ENCODE measurements around the gene PARM1.

PARM1 gene

DNA sequence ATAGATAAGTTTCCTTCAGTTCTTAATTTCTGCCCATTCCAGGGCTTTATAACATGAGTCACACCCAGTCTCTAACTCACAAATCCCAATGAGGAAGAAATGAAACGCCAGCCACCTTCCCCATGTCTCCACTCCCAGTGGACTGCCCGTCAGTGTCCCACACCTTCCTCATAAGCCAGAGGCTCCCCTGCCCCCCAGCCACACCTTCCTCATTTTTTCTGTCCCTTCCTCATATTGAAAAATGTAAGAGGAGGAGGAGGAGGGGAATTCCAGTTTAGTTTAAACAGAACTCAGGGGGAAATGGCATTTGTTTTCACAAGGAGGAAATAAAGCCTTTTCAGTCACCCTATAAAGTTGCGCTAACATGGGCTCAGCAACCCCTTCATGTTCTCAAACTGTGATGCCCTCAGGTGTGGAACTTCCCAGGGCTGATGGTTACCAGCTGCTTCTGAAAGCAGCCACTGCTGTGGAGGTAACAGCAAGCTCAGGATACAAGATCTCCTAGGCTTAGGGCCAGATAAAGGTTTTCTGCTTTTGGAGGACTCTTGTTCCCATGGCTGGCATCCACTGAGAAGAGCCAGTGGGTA, 97.8 kb downstream of the PARM1 start:
- no peak for DNase-seq (ENCODE audit: low read depth in 2 of 2)

DNA sequence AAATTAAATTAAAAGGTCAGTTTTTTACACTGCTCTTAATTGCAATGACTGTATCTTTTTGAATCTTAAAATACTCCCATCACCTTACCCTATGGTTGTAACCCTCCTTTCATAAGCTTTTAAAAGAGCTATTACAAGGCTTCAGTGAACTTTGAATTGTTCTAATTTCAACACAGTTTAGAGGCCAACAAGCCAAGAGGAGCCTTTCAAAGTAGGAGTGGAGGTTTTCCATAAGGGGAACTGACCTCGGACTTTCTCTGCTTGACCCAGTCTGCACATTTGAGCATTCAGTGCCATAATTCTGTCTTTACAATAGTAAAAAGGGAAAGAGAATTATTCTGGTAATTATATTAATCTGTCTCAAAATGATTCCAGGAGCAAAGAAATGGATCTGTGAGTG, 98.9 kb downstream of the PARM1 start:
- DNase-seq (ENCODE audit: low read depth in 2 of 2), result no peak

DNA sequence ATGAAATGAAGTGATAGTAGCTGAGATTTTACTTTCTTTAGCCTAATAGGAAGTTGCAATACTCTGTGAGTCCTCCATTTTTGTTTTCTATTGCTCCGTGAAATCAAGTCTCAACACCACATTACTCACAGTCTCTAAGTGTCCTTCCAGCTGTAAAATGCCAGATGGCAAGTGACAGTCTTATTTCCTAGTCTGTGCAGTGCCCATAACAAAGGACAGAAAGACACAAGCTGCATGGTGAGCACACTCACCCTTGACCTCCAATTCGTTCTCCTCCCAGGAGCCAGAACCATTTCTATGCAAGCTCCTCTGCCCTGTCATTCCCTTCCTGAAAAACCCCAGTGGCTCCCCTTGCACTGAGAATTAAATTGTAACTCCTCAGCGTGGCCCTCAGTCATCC, 101.6 kb downstream of the PARM1 start:
- no peak for DNase-seq (ENCODE audit: low read depth in 2 of 2)

DNA sequence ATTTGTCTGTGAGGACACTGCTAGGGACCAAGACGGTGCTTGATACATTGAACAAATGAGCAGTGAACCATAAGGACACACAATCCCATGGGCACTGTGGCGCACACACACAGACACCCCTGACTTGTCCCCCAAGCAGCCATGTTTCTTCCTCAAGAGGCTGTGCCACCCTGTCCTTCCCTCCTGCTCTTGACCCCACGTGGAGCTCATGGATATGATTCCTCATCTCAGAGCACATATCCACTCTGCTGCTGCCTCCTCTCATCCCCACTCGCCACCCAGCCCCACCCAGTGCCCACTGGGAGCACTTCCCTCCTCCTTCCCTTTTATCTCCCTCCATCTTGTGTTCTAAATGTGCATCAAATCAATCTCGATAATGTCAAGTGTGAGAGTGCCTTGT, 102.4 kb downstream of the PARM1 start:
- no peak for DNase-seq (ENCODE audit: low read depth in 2 of 2)

DNA sequence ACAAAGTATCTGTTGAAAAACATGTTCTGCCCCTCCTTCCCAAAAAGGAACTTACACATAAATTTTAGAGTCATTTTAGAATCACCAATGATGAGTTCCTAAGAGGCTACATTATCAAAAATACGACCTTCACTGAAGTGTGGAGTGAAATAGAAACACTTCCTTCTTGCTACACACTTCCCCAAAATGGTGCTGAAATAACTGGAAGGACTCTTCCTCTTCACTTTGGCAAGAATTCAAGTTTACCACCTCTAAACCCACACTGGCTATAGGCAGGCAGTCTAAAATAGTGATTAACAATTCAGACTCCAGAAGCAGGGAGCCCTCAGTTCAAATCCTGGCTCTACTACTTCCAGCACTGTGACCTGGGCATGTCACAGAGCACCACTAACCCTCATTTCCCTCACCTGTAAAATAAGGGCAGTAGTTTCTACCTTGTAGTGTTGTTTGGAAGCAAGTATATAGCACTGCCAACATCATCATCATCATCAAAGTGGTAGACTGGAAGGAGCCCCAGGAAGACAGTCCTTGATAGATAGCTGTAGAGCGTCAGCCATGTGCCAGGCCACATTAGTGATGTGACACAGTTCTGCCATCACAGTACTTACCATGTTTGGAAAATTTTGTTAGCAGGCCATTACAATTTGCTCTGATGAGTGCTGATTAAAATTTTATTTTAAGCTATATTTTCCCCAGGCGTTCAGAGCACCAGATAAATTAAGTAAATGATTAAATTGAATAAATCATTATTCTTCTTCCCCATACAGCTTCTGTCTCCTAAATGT, 103.3 kb downstream of the PARM1 start:
- DNase-seq (ENCODE audit: low read depth in 2 of 2), result no peak

DNA sequence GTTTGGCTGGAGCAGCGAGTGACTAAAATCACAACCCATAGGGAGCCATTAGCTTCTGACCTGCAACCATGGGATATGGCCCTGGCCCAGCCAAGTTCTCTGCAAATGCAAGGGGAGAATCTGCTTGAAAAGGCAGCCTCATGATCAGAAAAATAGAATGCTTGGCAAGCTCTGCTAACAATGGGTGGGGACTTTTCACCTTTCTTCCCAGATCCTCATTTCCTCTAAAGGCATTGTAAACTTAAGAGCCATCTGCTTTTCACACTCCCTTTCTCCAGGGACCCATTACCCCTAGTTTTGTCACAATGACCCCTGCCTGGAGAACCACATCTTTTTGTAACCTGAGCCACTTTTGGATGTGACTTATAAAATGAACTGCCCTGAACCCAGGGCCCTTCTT, 104.3 kb downstream of the PARM1 start:
- no peak for DNase-seq (ENCODE audit: low read depth in 2 of 2)

DNA sequence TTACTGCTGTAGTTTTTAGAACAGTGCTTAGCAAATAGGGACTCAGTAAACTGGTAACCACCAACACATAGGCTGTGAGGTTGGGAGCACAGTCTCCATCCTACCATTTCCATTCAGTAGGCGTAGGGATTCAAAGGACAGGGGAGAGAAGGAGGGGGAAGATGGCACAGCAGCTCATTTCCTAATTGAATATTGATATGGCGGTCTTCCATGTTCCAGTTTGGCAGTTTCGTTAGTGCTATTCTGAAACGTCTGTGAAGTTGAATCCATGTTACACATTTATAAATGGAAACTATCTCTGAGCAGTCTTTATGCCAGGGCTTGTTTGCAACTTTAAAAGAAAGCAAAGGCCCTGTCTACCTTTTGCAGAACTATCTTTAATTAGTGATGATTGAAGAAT, 105.5 kb downstream of the PARM1 start:
- no peak for DNase-seq (ENCODE audit: low read depth in 2 of 2)

DNA sequence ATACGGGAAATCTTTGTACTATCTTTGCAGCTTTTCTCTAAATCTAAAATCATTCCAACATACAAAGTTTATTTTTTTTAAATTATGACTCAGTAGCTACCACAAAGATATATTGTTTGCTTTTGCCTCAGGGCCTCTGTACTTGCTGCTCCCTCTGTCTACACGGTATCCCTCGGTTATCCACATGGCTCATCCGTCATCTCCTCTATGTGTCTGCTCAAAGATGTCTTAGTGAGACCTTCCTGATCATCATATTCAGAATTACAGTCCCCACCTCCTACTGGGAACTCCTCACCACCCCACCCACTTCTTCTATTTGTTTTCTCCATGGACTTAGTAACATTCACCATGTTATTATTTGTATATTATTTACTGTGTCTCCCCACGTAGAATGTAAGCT, 107.8 kb downstream of the PARM1 start:
- no peak for DNase-seq (ENCODE audit: low read depth in 2 of 2)

DNA sequence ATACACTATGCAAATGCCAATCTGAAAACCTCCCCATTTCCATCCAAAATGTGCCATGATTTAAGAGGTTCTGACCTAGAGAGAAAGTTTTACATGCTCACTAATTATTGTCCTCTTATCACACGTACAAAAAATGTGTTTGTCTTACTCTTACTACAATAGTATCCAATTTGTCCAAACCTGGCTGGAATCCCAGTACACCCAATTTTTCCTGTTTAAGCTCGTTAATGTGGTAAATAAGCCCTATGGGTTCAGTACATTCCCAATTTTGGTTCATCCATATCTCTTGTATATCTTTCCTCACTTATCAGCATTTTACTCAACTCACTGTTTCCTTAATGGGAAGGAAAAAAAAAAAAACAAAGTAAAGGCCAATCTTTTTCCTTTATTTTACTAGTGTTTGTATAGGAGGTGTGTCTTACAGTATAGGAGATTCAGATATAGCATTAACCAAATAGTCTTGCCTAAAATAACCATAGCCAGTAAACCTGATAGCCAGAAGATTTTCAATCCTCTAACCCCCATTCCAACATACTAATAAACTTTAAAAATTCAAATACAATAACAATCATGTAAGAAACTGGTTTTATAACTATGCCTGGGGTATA, 109.8 kb downstream of the PARM1 start:
- no peak for DNase-seq (ENCODE audit: low read depth in 2 of 2)

DNA sequence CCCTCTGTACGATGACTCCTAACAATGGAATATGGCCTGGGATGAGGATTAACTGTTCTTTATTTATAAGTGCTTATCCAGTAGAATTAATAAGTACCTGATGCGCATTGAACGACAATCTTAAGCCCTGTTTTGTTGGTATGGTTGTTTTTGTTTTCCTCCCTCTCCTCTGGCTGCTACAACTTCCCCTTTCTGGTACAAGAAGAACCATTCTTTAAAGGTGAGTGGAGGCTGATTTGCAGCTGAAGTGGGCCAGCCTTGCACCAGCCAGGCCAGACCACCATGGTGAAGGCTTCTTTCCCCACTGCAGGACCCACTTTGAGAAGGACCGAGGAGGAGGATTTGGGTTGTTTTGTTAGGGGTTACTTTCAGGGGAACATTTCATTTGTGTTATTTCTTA, 113.3 kb downstream of the PARM1 start:
- no peak for DNase-seq (ENCODE audit: low read depth in 2 of 2)

DNA sequence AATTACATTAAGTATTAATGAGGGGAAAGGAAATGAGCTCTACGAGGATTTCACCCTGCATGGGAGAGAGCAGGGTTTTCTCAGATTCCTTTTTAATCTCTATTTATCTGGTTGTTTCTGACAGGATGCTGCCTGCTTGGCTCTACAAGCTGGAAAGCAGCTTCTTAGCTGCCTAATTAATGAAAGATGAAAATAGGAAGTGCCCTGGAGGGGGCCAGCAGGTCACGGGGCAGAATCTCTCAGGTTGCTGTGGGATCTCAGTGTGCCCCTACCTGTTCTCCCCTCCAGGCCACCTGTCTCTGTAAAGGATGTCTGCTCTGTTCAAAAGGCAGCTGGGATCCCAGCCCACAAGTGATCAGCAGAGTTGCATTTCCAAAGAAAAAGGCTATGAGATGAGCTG, 113.7 kb downstream of the PARM1 start:
- no peak for DNase-seq (ENCODE audit: low read depth in 2 of 2)

DNA sequence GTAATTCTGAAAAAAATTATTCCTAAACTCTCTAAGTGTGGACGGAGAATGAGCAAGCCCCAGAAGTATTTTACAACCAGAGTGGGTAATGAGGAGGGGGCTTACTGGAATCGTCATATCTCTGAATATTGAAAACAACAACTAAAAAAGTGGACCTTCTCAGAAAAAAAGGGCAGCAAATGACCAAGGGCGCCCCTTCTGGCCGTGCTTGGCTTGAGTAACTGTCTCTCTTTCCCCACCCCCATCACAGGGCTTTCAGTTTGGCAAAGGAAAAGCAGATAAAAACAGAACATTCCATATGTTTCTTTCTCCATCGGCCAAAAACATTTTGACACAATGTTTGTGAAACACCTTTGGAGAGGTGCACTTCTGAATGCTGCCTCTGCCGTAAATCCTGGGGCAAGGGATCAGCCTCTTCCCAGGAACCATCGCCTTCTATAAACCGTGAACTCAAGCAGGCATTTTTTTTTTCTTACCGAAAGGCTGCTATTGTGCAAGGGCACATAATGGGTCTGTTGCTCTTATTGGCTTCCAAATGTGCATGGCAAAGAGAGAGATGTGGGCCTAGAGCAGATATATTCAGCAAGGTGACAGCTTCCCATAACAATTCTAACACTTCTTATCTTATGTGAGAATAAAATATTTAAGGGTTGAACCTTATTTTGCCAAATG, 115.4 kb downstream of the PARM1 start:
- DNase-seq (ENCODE audit: low read depth in 2 of 2), result no peak

DNA sequence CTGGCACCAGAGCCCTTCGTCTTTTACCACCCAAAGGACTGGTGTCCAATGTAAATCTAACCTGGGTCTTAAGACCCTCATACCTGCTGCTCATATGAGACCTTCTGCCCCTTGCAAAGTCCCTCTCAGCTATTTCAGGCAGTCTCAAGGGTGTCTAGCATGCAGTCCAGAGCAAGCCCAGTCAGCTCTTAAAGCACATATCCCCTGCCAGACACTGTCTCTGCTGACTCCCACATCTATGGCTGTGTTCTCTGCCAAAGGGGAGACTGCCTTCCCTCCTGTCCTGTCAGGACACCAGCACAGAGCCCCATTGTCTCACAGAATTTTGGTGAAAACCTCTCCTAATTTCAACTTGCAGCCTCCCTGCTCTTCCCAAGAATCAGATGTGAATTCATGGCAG, 118.5 kb downstream of the PARM1 start:
- DNase-seq (ENCODE audit: low read depth in 2 of 2), result no peak

DNA sequence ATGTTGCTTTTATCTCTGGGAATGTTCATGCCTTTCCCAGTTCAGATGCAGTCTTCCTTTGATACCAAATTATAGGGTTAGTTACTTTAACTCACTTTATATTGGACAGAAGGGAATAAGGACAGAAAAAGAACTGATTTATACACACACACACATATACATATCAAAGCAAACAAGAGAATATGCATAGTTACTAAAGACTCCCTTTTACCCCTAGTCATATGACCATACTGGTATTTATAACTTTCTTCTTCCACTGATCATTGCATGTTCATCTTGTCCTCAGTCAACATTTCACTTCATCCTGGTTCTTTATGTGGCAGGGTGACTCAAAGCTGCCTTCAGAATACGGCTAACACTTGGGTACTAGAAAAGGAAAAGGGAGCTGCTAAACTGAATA, 120.4 kb downstream of the PARM1 start:
- DNase-seq (ENCODE audit: low read depth in 2 of 2), result no peak

DNA sequence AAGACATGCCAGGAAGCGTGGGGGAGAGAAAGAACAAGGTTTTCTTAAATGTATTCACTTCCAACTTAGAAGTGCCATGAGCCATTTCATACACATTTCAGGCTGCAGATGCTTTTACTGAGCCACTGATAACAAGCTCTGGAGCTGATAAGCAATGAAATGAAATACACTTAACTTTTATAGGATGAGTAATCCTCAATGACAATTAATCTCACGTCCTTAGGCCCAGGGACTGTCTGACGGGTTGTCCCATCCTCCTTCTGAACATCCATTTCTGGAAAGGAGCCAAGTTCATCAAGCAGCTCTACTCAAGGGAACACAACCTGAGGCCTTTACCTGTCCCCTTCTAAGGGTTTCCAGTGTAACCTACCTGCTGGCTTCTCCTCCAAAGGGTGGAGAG, 121.2 kb downstream of the PARM1 start:
- DNase-seq (ENCODE audit: low read depth in 2 of 2), result no peak

DNA sequence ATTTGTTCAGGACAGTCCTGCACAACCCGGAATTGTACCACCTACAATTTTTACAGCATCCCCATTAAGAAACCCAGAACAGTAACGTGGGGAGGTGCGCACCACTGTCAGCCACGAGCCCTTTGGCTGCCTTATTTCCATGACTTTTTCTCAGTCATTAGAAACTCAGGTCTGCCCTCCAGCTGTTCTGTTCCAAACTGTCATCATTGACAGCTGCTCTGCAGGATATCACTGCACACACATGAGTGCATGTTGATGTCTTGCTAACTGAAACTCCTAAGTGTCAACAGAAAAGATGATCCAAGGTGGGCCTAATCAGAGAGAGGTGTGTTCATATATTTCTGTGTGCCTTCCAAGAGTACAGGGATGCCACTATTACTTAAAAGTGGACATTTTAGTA, 123.4 kb downstream of the PARM1 start:
- no peak for DNase-seq (ENCODE audit: low read depth in 2 of 2)

DNA sequence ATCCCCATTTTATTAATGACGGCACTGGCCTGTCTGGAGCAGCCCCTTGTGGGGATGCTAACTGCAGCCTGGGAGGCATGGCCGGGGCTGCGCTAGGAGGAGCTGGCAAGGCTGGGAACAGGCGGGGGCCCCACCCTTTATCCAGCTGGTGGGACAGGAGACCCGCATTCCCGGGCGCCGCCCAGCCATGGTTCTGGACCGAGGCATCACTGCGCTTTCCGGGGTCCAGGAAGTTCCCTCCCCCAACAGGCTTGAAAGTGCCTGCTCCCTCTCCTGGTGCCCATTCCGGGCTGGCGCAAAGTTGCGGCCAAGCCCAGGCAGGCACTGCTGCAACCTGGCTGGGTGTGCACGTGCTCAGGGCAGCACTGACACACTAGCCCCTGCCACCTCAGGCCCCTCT, 124.5 kb downstream of the PARM1 start:
- no peak for DNase-seq (ENCODE audit: low read depth in 2 of 2)

DNA sequence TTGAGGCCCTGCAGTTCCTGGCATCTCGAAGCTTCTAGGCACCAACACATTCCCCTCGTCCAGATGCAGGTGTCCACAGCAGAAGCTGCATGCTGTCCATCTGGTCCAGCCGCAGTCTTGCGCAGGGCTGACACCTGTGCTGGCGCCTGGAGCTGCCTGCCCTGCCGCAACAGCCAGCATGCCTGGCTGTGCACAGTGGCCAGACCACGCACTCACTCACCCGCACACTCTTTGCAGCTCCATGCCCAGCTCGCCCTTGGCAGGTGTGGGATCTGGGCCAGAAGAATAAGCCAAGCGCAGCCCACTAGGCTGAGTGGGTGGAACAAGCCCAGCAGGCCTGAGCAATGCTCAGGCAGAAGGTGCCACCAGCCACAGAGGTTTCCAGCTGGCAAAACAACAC, 125.6 kb downstream of the PARM1 start:
- DNase-seq (ENCODE audit: low read depth in 2 of 2), result no peak

DNA sequence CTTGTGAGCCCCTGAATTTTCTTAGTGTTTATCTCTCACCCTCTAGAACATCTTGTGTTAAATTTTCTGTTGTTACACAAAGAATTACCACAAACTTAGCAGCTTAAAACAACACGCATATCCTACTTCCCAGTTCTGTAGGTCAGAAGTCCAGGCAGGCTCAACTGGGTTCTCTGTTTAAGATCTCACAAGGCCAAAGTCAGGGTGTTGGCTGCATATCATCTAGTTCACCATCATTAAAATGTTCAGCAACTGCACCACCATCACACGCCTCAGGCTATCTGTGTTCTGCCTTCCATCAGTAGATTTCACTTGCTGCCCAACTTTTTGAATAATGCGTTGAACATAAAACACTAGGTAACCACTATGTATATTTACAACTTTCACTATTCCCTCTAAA, 130.5 kb downstream of the PARM1 start:
- DNase-seq (ENCODE audit: low read depth in 2 of 2), result no peak

DNA sequence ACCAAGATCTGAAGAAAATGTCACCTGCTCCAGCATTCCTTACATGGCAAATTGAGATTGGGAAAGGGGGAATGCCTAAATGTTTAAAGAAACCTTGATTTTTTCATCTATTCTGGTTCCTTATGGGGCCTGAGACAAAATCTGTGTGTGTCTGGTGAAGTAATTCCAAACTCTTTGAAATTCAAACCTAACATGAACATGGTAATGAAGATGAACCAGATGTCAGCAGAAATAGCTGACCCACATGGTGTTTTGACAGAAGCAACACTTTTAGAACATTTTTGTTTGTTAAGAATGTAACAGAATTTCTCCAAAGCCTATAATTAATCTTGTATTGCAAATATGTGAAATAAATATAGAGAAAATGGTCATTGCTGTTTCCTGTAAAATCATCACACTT, 133.0 kb downstream of the PARM1 start:
- no peak for DNase-seq (ENCODE audit: low read depth in 2 of 2)

DNA sequence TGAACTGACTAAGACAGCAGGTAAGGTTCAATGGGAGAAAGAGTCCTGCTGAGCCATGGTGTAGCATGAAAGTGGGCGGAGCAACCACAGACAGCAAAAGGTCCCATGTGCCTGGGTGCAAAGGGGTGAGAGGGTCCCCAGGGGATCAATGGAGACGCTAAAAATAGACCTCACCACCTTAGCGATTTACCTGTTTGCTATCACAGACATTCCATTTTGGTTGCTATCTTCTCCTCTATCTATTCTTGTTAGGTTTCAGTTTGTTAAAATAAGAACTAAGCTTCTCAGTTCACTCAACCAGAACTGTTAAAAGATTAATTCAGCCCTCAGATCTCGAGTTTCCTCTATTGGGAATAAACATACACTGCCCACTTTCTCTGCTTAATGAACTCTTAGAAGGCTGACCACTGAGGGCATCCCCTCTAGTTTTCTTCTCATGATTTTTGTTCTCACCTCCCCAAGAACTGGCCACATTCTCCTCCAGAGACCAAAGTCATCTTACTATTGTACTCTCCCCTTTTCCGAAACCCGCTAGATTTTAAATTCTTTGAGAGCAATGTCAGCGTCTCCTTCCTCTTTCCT, 136.7 kb downstream of the PARM1 start:
- DNase-seq (ENCODE audit: low read depth in 2 of 2), result no peak

DNA sequence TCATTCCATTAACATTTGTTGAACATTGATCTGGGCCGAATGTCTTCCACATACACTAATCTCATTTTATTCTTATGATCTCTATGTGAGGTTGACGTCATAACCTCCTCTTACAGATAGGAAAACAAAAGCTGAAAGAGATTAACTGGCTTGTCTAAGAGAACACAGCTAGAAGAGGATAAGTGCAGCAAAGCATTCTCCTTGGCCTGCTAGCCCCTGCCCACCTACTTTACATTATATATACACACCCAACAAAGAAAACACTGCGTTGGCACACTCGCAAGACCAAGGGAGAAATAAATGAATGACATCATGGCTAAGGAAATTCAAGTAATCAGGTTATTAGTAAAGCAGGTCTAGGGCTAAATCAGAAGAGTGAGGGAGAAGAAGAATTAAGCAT, 138.4 kb downstream of the PARM1 start:
- DNase-seq (ENCODE audit: low read depth in 2 of 2), result no peak

DNA sequence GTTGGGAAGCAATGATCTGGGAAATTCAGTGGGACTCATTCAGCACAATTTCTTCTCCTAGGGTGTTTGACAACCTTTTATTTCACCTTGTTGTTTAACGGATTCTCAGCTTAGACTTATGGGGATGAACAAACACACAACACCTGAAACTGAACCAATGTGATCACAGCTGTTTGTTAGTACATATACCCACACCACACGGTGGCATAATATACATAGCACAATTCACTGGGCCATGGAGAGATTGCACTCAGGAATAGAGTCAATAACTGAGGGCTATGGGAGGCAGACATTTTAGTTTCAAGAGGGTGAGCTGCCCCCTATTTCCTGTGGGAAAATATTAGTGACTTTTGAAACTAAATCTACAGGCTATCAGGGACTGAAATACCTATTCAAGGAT, 148.0 kb downstream of the PARM1 start:
- DNase-seq (ENCODE audit: low read depth in 2 of 2), result no peak

All from fibroblast of skin of left biceps (primary cell).